K562 (cell line): Measurements from ENCODE around the gene PRRT1. TPM values are rescaled to one million over a fixed set of nuclear protein-coding genes. Genes with fewer than 3 reads are reported as not detected.
A peak's percentile ranks its signal among the peaks of the same experiment; 100 is the strongest.

ENCODE experiments used
- BCOR ChIP-seq: fragments of 450-650 bp; IDR thresholded peaks from 2 replicates; pipeline ENCODE4 v1.6.1; 2016
- CC2D1A ChIP-seq: fragments of 450-650 bp; IDR thresholded peaks from 2 replicates; pipeline ENCODE4 v1.6.1; 2017; ENCODE audit warnings: mild to moderate bottlenecking
- IRF2 ChIP-seq: sonication (generic); formaldehyde crosslinking; IDR thresholded peaks from 2 replicates; pipeline ENCODE4 v1.8.1; 2022; ENCODE audit warnings: mild to moderate bottlenecking, missing genetic modification reagents
- MEF2A ChIP-seq: IDR thresholded peaks from 2 replicates; pipeline ENCODE4 v1.6.1; 2011; ENCODE audit warnings: low read depth, mild to moderate bottlenecking, low read length, moderate library complexity; ENCODE audit not compliant: control insufficient read depth
- MYNN ChIP-seq, 2 experiments: sonication (generic); formaldehyde crosslinking in 1 of 2; IDR thresholded peaks; 2 replicates each; pipeline versions ENCODE4 v1.5.0 to v1.6.1; 2016 to 2020; ENCODE audit warnings: antibody characterized with exemption in 1 of 2, missing genetic modification reagents in 1 of 2
- SMAD2 ChIP-seq: fragments of 150-350 bp; IDR thresholded peaks from 2 replicates; pipeline ENCODE4 v1.6.1; 2014; ENCODE audit warnings: low read depth, mild to moderate bottlenecking, low read length
- SREBF2 ChIP-seq: sonication (generic); formaldehyde crosslinking; IDR thresholded peaks from 2 replicates; pipeline ENCODE4 v1.4.0; 2020; ENCODE audit warnings: mild to moderate bottlenecking, missing genetic modification reagents
- TAF1 ChIP-seq: IDR thresholded peaks from 2 replicates; pipeline ENCODE4 v1.6.1; 2011; ENCODE audit warnings: mild to moderate bottlenecking, low read length, moderate library complexity; ENCODE audit not compliant: insufficient read depth, control insufficient read depth, severe bottlenecking; ENCODE audit errors: extremely low read depth
- TEAD2 ChIP-seq: fragments of 450-650 bp; IDR thresholded peaks from 2 replicates; pipeline ENCODE4 v1.6.1; 2016; ENCODE audit warnings: missing genetic modification characterization, control low read depth, missing compliant biosample characterization
- ZNF239 ChIP-seq: fragments of 250-450 bp; sonication (Bioruptor Pico); IDR thresholded peaks from 2 replicates; pipeline ENCODE4 v1.4.0; 2020; ENCODE audit warnings: mild to moderate bottlenecking
- polyA plus RNA-seq, 8 experiments: library from polyadenylated mRNA; depleted of rRNA in 4 of 8; stranded (reverse) in 5 of 8; unstranded in 3 of 8; fragments of >200 nt; fragmentation: Nextera tagmentation in 2 of 8; fragmentation: Illumina TruSeq in 1 of 8; extraction: Ambion mirVana in 2 of 8; extraction: Trizol in 1 of 8; gene quantifications; 2 replicates each; pipeline versions ENCODE4 v1.2.1 to v1.2.3, GENCODE V29; 2011 to 2014; ENCODE audit warnings: inconsistent platforms in 1 of 8, missing spikeins in 1 of 8
- total RNA-seq, 7 experiments: library from RNA; depleted of rRNA in 6 of 7; stranded (reverse); fragments of >200 nt in 6 of 7; fragmentation: Illumina TruSeq in 2 of 7; extraction: Trizol in 2 of 7; gene quantifications; 2 replicates each; pipeline versions ENCODE4 v1.2.1 to v1.2.3, GENCODE V29; 2011 to 2021; ENCODE audit warnings: low replicate concordance in 1 of 7
- TF ChIP-seq, protein P1 (sequence below): fragments of 200-400 bp; formaldehyde crosslinking; IDR thresholded peaks from 2 replicates; pipeline ENCODE4 v1.6.1; 2017; ENCODE audit warnings: mild to moderate bottlenecking, low read depth, low read length, moderate library complexity
- TF ChIP-seq, protein P2 (sequence below): fragments of 450-650 bp; formaldehyde crosslinking; IDR thresholded peaks from 2 replicates; pipeline ENCODE4 v1.4.0; 2020; ENCODE audit warnings: mild to moderate bottlenecking
- TF ChIP-seq, protein P3 (sequence below): fragments of 450-650 bp; IDR thresholded peaks from 2 replicates; pipeline ENCODE4 v1.6.1; 2016; ENCODE audit warnings: missing biosample characterization, missing genetic modification characterization
- TF ChIP-seq, protein P4 (sequence below): fragments of 250-450 bp; sonication (Bioruptor Pico); IDR thresholded peaks from 2 replicates; pipeline ENCODE4 v1.4.0; 2020; ENCODE audit warnings: mild to moderate bottlenecking, moderate library complexity, borderline replicate concordance
- TF ChIP-seq, protein P5 (sequence below): fragments of 450-650 bp; IDR thresholded peaks from 2 replicates; pipeline ENCODE4 v1.6.1; 2016
- TF ChIP-seq, protein P6 (sequence below): sonication (generic); IDR thresholded peaks from 2 replicates; pipeline ENCODE4 v1.6.1; 2016

The PRRT1 gene
- total and polyA plus RNA-seq, 9 of the 15 experiments (the other 6 are each of a cell fraction or from before 2014, with no cell fraction given): 0.14 to 3.5 (median 0.41) TPM

DNA sequence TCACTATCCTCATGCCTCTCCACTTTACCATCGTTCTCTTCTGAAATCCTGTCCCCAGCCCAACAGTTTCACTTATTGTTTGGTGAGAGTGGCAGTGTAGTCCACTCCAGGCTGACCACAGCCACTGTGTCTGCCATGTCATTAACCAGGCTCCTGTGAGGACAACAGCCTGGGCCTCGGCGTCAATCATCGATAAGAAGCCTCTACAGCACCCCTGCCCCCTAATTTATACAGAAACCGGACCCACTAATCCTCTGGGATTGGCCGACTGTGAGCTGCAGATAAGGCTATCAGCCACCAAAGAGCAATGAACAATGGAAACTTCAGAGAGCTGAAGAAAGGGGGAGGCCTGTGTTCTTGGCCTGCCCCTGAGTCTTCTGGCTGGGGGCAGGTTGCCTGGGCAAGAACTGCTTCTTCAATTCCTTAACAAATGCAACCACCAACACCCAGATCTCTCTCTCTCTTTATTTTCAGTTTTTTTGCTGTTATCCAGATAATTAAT lies 16.1 kb upstream of the PRRT1 start (continued):
- TF ChIP-seq, protein P1, sequence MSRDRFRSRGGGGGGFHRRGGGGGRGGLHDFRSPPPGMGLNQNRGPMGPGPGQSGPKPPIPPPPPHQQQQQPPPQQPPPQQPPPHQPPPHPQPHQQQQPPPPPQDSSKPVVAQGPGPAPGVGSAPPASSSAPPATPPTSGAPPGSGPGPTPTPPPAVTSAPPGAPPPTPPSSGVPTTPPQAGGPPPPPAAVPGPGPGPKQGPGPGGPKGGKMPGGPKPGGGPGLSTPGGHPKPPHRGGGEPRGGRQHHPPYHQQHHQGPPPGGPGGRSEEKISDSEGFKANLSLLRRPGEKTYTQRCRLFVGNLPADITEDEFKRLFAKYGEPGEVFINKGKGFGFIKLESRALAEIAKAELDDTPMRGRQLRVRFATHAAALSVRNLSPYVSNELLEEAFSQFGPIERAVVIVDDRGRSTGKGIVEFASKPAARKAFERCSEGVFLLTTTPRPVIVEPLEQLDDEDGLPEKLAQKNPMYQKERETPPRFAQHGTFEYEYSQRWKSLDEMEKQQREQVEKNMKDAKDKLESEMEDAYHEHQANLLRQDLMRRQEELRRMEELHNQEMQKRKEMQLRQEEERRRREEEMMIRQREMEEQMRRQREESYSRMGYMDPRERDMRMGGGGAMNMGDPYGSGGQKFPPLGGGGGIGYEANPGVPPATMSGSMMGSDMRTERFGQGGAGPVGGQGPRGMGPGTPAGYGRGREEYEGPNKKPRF: no peak
- TF ChIP-seq BCOR: peak; percentile 67; the same call in 1 of the 2 replicates
- no peak; the same call in 1 of the 2 replicates for TF ChIP-seq MEF2A
- TF ChIP-seq TAF1: no peak
- TF ChIP-seq, protein P2, sequence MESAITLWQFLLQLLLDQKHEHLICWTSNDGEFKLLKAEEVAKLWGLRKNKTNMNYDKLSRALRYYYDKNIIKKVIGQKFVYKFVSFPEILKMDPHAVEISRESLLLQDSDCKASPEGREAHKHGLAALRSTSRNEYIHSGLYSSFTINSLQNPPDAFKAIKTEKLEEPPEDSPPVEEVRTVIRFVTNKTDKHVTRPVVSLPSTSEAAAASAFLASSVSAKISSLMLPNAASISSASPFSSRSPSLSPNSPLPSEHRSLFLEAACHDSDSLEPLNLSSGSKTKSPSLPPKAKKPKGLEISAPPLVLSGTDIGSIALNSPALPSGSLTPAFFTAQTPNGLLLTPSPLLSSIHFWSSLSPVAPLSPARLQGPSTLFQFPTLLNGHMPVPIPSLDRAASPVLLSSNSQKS (CRISPR knock-in tag): no peak
- TF ChIP-seq CC2D1A: peak; percentile 92; the same call in 1 of the 2 replicates
- peak; percentile 83 for TF ChIP-seq MYNN (IDR thresholded peaks at IDR 0.05)
- no peak for TF ChIP-seq MYNN (CRISPR knock-in tag; IDR thresholded peaks at IDR 0.05)
- TF ChIP-seq, protein P3, sequence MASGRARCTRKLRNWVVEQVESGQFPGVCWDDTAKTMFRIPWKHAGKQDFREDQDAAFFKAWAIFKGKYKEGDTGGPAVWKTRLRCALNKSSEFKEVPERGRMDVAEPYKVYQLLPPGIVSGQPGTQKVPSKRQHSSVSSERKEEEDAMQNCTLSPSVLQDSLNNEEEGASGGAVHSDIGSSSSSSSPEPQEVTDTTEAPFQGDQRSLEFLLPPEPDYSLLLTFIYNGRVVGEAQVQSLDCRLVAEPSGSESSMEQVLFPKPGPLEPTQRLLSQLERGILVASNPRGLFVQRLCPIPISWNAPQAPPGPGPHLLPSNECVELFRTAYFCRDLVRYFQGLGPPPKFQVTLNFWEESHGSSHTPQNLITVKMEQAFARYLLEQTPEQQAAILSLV (tag): peak; percentile 81
- TF ChIP-seq, protein P4, sequence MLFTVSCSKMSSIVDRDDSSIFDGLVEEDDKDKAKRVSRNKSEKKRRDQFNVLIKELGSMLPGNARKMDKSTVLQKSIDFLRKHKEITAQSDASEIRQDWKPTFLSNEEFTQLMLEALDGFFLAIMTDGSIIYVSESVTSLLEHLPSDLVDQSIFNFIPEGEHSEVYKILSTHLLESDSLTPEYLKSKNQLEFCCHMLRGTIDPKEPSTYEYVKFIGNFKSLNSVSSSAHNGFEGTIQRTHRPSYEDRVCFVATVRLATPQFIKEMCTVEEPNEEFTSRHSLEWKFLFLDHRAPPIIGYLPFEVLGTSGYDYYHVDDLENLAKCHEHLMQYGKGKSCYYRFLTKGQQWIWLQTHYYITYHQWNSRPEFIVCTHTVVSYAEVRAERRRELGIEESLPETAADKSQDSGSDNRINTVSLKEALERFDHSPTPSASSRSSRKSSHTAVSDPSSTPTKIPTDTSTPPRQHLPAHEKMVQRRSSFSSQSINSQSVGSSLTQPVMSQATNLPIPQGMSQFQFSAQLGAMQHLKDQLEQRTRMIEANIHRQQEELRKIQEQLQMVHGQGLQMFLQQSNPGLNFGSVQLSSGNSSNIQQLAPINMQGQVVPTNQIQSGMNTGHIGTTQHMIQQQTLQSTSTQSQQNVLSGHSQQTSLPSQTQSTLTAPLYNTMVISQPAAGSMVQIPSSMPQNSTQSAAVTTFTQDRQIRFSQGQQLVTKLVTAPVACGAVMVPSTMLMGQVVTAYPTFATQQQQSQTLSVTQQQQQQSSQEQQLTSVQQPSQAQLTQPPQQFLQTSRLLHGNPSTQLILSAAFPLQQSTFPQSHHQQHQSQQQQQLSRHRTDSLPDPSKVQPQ (CRISPR knock-in tag): no peak
- TF ChIP-seq, protein P5, sequence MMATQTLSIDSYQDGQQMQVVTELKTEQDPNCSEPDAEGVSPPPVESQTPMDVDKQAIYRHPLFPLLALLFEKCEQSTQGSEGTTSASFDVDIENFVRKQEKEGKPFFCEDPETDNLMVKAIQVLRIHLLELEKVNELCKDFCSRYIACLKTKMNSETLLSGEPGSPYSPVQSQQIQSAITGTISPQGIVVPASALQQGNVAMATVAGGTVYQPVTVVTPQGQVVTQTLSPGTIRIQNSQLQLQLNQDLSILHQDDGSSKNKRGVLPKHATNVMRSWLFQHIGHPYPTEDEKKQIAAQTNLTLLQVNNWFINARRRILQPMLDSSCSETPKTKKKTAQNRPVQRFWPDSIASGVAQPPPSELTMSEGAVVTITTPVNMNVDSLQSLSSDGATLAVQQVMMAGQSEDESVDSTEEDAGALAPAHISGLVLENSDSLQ: peak; percentile 98
- TF ChIP-seq, protein P6, sequence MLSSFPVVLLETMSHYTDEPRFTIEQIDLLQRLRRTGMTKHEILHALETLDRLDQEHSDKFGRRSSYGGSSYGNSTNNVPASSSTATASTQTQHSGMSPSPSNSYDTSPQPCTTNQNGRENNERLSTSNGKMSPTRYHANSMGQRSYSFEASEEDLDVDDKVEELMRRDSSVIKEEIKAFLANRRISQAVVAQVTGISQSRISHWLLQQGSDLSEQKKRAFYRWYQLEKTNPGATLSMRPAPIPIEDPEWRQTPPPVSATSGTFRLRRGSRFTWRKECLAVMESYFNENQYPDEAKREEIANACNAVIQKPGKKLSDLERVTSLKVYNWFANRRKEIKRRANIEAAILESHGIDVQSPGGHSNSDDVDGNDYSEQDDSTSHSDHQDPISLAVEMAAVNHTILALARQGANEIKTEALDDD: no peak
- TF ChIP-seq TEAD2: no peak
- peak; percentile 72 for TF ChIP-seq ZNF239
- no peak for TF ChIP-seq SREBF2 (CRISPR knock-in tag)
- TF ChIP-seq IRF2 (CRISPR knock-in tag): no peak
- no peak for TF ChIP-seq SMAD2
